ENCODE data around the gene NDUFS7.

The NDUFS7 gene

GRCh38 chr19:1407528-1408299 lies 24.0 kb downstream of the NDUFS7 start, which contains the start of gene DAZAP1:
Gene DAZAP1, plus strand, starts transcription at chr19:1407586. Its CDS starts 188 bp downstream, at chr19:1407774.
- TF ChIP-seq ZFX (IDR thresholded peaks at IDR 0.05) (peak; percentile 41), CTCF (conservative IDR thresholded peaks at IDR 0.05) (no peak)
- H3K27ac ChIP-seq = peak within 1 kb of the TSS; percentile 99

- peak overlapping the region; percentile 99 for H3K27ac ChIP-seq
- TF ChIP-seq ZFX (IDR thresholded peaks at IDR 0.05) (peak; percentile 27; the same call in 1 of the 2 replicates), CTCF (conservative IDR thresholded peaks at IDR 0.05) (no peak)
Measured at GRCh38 chr19:1408300-1409203, 24.8 kb downstream of the NDUFS7 start.

GRCh38 chr19:1409204-1410005 lies 25.7 kb downstream of the NDUFS7 start:
- TF ChIP-seq ZFX (IDR thresholded peaks at IDR 0.05) (no peak), CTCF (conservative IDR thresholded peaks at IDR 0.05) (no peak)
- H3K27ac ChIP-seq = peak overlapping the region; percentile 99

- TF ChIP-seq ZFX (IDR thresholded peaks at IDR 0.05) (no peak), CTCF (conservative IDR thresholded peaks at IDR 0.05) (no peak)
- peak overlapping the region; percentile 99 for H3K27ac ChIP-seq
Measured at GRCh38 chr19:1410136-1410786, 26.6 kb downstream of the NDUFS7 start.

GRCh38 chr19:1410789-1411188 lies 27.1 kb downstream of the NDUFS7 start:
- TF ChIP-seq ZFX (IDR thresholded peaks at IDR 0.05) = no peak
- TF ChIP-seq CTCF (conservative IDR thresholded peaks at IDR 0.05) = no peak
- peak overlapping the region; percentile 99 for H3K27ac ChIP-seq

- H3K27ac ChIP-seq = peak overlapping the region; percentile 99
- TF ChIP-seq ZFX (IDR thresholded peaks at IDR 0.05) (no peak), CTCF (conservative IDR thresholded peaks at IDR 0.05) (no peak)
Measured at GRCh38 chr19:1411255-1412191, 27.8 kb downstream of the NDUFS7 start.
